Measurements from ENCODE around the gene HBQ1.
A peak's percentile ranks its signal among the peaks of the same experiment; 100 is the strongest.
"Not testable (repeated sequence)": the region's sequence is repeated elsewhere in the genome, so short reads cannot be mapped to it uniquely, and the experiment has no call there.

The HBQ1 gene

GRCh38 chr16:211631-212180, 31.4 kb downstream of the HBQ1 start:
- DNase-seq = not testable (repeated sequence)

- DNase-seq = no peak
Observed at GRCh38 chr16:212999-213398, 32.7 kb downstream of the HBQ1 start.

GRCh38 chr16:220021-220420, 39.8 kb downstream of the HBQ1 start:
- DNase-seq = no peak

- DNase-seq = no peak
Observed at GRCh38 chr16:228151-228851, 48.0 kb downstream of the HBQ1 start.

GRCh38 chr16:228852-229730, 48.8 kb downstream of the HBQ1 start, which contains the start of gene LUC7L:
Gene LUC7L, minus strand, starts transcription at chr16:229449. Its CDS starts 110 bp downstream, at chr16:229339.
- DNase-seq = peak; percentile 70

- DNase-seq = no peak
Observed at GRCh38 chr16:229731-230281, 49.5 kb downstream of the HBQ1 start.

GRCh38 chr16:230351-230750, 50.1 kb downstream of the HBQ1 start:
- not testable (repeated sequence) for DNase-seq
